ENCODE results near the gene TSC22D1. TPM values are rescaled to one million over a fixed set of nuclear protein-coding genes. Genes with fewer than 3 reads are reported as not detected.
"Not testable (repeated sequence)": the region's sequence is repeated elsewhere in the genome, so short reads cannot be mapped to it uniquely, and the experiment has no call there.

Gene TSC22D1
- total and polyA plus RNA-seq, 12 donors = 28.5 to 113 (median 59.8) TPM

- no peak for DNase-seq
- Histone ChIP-seq H3K4me3 (no peak overlapping the region), H3K9me3 (replicated peaks in 1 of 3) (no peaks in the 10 kb centered on the region), H3K27me3 (no peaks in the 10 kb centered on the region), H3K27ac (no peak overlapping the region), H3K36me3 (replicated peaks in 1 of 2) (no peaks in the 10 kb centered on the region), H3K4me1 (replicated peaks in 1 of 2) (no peaks in the 10 kb centered on the region)
- intact Hi-C loops (cut with DNase I) = no loop called here
- no peak for TF ChIP-seq POLR2A (IDR thresholded peaks at IDR 0.05)
- TF ChIP-seq, protein P1, sequence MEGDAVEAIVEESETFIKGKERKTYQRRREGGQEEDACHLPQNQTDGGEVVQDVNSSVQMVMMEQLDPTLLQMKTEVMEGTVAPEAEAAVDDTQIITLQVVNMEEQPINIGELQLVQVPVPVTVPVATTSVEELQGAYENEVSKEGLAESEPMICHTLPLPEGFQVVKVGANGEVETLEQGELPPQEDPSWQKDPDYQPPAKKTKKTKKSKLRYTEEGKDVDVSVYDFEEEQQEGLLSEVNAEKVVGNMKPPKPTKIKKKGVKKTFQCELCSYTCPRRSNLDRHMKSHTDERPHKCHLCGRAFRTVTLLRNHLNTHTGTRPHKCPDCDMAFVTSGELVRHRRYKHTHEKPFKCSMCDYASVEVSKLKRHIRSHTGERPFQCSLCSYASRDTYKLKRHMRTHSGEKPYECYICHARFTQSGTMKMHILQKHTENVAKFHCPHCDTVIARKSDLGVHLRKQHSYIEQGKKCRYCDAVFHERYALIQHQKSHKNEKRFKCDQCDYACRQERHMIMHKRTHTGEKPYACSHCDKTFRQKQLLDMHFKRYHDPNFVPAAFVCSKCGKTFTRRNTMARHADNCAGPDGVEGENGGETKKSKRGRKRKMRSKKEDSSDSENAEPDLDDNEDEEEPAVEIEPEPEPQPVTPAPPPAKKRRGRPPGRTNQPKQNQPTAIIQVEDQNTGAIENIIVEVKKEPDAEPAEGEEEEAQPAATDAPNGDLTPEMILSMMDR (IDR thresholded peaks at IDR 0.05) = no peak
- WGBS, 4 donors = 87 to 94% (median 88%) methylated on average over 2 of the region's 2 CpGs
These were observed 33.0 kb upstream of the TSC22D1 start for GRCh38 chr13:44609137-44609536.

DNA sequence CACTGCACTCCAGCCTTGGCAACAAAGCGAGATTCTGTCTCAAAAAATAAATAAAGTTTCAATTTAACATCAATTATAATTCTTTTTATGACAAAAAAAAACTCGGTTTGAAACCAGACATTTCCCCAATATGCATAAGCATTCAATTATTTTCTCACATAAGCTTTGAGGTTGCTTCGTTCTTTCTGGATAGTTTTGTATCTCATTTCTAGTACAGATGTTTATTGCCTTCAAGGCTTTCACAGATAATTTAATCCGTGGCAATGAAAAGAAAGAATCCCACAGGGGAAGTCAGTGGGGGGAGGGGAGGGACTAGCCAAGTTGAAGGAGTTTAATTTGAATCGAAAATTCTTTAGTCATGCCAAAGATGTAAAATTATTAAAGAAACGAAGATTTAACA lies 29.6 kb upstream of the TSC22D1 start:
- no peaks in the 10 kb centered on the region for H3K9me3 ChIP-seq (replicated peaks in 1 of 3)
- H3K27me3 ChIP-seq = no peaks in the 10 kb centered on the region
- no peaks in the 10 kb centered on the region for H3K36me3 ChIP-seq (replicated peaks in 1 of 2)
- no peaks in the 10 kb centered on the region for H3K4me1 ChIP-seq (replicated peaks in 1 of 2)
- WGBS, 4 donors = 61 to 70% (median 67%) methylated on average over 6 of the region's 6 CpGs
- TF ChIP-seq, protein P1 (IDR thresholded peaks at IDR 0.05) = no peak
- TF ChIP-seq POLR2A (IDR thresholded peaks at IDR 0.05) = no peak
- no peak overlapping the region for H3K27ac ChIP-seq
- no peak for DNase-seq
- intact Hi-C loops (cut with DNase I) = no loop called here
- H3K4me3 ChIP-seq = no peak overlapping the region

DNA sequence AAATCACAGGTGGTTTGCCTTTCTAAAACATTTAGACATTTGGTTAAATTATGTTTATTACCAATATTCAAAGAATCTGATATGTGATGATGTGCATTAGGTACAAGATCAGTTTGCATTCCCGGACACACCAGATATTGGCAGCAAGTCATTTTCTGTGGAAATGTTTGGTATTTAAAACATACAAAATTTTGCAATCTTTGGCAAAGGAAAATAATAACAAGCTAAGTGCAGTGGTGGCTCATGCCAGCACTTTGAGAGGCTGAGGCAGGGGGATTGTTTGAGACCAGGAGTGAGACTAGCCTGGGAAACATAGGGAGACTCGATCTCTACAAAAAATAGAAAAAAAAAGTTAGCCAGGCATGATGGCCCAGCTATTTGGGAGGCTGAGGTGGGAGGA lies 29.1 kb upstream of the TSC22D1 start:
- Histone ChIP-seq H3K9me3 (replicated peaks in 1 of 3) (no peaks in the 10 kb centered on the region), H3K36me3 (replicated peaks in 1 of 2) (no peaks in the 10 kb centered on the region), H3K4me3 (no peak overlapping the region), H3K27me3 (no peaks in the 10 kb centered on the region), H3K27ac (no peak overlapping the region), H3K4me1 (replicated peaks in 1 of 2) (no peaks in the 10 kb centered on the region)
- 38 to 59% (median 55%) methylated on average over 2 of the region's 2 CpGs for WGBS, 4 donors
- TF ChIP-seq POLR2A (IDR thresholded peaks at IDR 0.05) = no peak
- TF ChIP-seq, protein P1 (IDR thresholded peaks at IDR 0.05) = no peak
- intact Hi-C loops (cut with DNase I) = no loop called here
- DNase-seq = no peak

- H3K27ac ChIP-seq = no peak overlapping the region
- H3K9me3 ChIP-seq (replicated peaks in 1 of 3) = no peaks in the 10 kb centered on the region
- intact Hi-C loops (cut with DNase I) = no loop called here
- 50 to 58% (median 55%) methylated on average over 2 of the region's 2 CpGs for WGBS, 4 donors
- H3K36me3 ChIP-seq (replicated peaks in 1 of 2) = no peaks in the 10 kb centered on the region
- H3K4me1 ChIP-seq (replicated peaks in 1 of 2) = no peaks in the 10 kb centered on the region
- no peak for TF ChIP-seq POLR2A (IDR thresholded peaks at IDR 0.05)
- TF ChIP-seq, protein P1 (IDR thresholded peaks at IDR 0.05) = no peak
- DNase-seq = no peak
- H3K27me3 ChIP-seq = no peaks in the 10 kb centered on the region
- H3K4me3 ChIP-seq = no peak overlapping the region
These were observed 25.5 kb upstream of the TSC22D1 start for GRCh38 chr13:44601586-44601985.

GRCh38 chr13:44593861-44594592 lies 17.9 kb upstream of the TSC22D1 start:
- H3K27ac ChIP-seq; H3K4me1 ChIP-seq (replicated peaks in 1 of 2); DNase-seq; H3K27me3 ChIP-seq; H3K36me3 ChIP-seq (replicated peaks in 1 of 2); intact Hi-C loops (cut with DNase I); H3K9me3 ChIP-seq (replicated peaks in 1 of 3); H3K4me3 ChIP-seq: not testable (repeated sequence)
- 91 to 96% (median 95%) methylated on average over 20 of the region's 20 CpGs for WGBS, 4 donors
